OCI-LY1 (cell line): ENCODE data around the gene CCNB3.

ENCODE experiments used
- CTCF ChIP-seq: fragments of 200-600 bp; sonication (generic), shearing (Covaris generic); IDR thresholded peaks from 2 replicates; pipeline ENCODE4 v1.5.1; 2017; ENCODE audit warnings: mild to moderate bottlenecking, antibody characterized with exemption, low read length, moderate library complexity, mixed read lengths
- EZH2 ChIP-seq: fragments of 200-600 bp; sonication (generic), shearing (Covaris generic); IDR thresholded peaks from 2 replicates; pipeline ENCODE4 v1.8.0; 2017; ENCODE audit warnings: borderline replicate concordance, mixed run types, mild to moderate bottlenecking, antibody characterized with exemption, low read length, moderate library complexity, mixed read lengths

DNA sequence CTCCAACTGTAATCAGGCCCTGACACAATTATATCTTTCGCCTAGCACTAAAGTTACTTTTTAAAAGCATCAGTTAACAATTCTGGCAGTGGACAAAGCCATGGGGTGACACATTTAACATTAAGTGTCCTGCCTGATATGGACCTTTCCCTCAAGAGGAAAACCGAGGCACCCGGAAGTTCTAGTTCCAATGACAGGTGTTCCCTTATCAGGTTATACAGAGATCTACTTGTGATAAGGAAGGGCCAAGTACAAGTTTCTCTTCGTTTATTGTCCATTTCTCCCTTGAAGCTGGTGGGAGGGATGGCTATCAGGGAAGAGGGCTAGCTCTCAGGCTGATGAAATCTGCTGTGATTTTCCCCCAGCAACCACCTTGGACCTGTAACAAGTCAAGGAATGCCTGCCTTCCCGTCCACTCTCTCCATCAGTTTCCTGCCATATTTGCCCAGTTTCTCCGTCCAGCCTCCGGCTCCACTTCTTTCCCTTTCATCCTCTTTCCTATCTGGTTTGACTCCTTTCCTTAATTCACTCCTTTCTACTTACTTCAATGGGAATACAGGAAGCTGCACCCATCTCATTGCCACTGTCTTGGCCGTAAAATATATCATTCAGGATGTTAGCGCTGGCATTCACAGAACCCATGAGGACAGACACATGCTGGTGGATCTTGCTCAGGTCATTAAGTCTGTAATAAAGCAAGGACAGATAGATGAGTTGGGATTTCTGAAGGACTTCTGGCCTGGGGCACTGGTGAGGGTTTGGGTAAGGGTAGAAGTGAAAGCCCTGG, 171.1 kb downstream of the CCNB3 start:
- TF ChIP-seq EZH2 (no peak), CTCF (no peak)
